NCI-H1092 (cell line): ENCODE data around the gene NT5DC2.

ENCODE experiments used
- DNase-seq: peaks from one replicate; lab custom pipeline; 2025; lab: John Stamatoyannopoulos, UW

NT5DC2 gene

GRCh38 chr3:52487788-52488691, 45.6 kb downstream of the NT5DC2 start:
- no peak for DNase-seq

GRCh38 chr3:52487050-52487787, 46.4 kb downstream of the NT5DC2 start:
- DNase-seq: no peak

GRCh38 chr3:52484680-52485461, 48.8 kb downstream of the NT5DC2 start:
- no peak for DNase-seq

GRCh38 chr3:52483577-52484381, 49.9 kb downstream of the NT5DC2 start:
- no peak for DNase-seq

- no peak for DNase-seq
Observed at GRCh38 chr3:52483081-52483480, 50.6 kb downstream of the NT5DC2 start.

GRCh38 chr3:52481819-52482521, 51.7 kb downstream of the NT5DC2 start:
- DNase-seq: no peak

- DNase-seq: no peak
Observed at GRCh38 chr3:52480768-52481715, 52.6 kb downstream of the NT5DC2 start.

GRCh38 chr3:52479877-52480575, 53.6 kb downstream of the NT5DC2 start:
- no peak for DNase-seq

GRCh38 chr3:52479037-52479876, 54.4 kb downstream of the NT5DC2 start:
- no peak for DNase-seq

- no peak for DNase-seq
Observed at GRCh38 chr3:52477796-52478095, 55.9 kb downstream of the NT5DC2 start.

GRCh38 chr3:52477076-52477795, 56.4 kb downstream of the NT5DC2 start:
- no peak for DNase-seq
